ENCODE data around the gene CHCHD1.
A peak's percentile ranks its signal among the peaks of the same experiment; 100 is the strongest.
"Not testable (repeated sequence)": the region's sequence is repeated elsewhere in the genome, so short reads cannot be mapped to it uniquely, and the experiment has no call there.

The CHCHD1 gene

GRCh38 chr10:73785721-73786511, 4.1 kb downstream of the CHCHD1 start:
- Histone ChIP-seq H3K4me1 (ENCODE audit: insufficient read depth, low read length) (peaks cover 10% of the 10 kb centered on the region), H3K9me3 (ENCODE audit: insufficient read depth, low read depth, low read length) (no peaks in the 10 kb centered on the region), H3K27ac (ENCODE audit: low read length) (no peak overlapping the region), H3K4me3 (ENCODE audit: low read length) (peak overlapping the region; percentile 91), H3K27me3 (ENCODE audit: insufficient read depth, low read length) (no peaks in the 10 kb centered on the region), H3K36me3 (ENCODE audit: insufficient read depth, low read depth, low read length) (peaks cover 15% of the 10 kb centered on the region), H3K9ac (ENCODE audit: low read depth, low read length) (peak overlapping the region; percentile 76; the same call in 1 of the 2 replicates)

DNA sequence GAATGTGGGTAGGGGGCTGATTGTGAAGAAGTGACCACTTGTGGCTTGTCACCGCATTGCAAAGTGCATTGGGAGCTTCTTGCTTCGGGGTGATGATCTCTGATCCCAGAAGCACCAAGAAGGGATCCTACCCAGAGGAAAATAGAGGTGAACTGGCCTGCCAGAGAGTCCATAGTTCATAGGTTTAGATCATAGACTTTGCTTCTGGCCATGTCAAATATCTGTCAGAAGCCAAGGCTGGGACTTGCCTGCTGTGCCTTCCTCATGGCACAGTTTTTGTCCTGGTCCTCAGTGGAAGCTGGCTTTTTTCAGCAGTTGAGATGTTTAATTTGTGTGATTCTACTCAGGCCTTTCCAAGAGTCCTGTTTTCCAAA, 4.7 kb downstream of the CHCHD1 start:
- peak overlapping the region; percentile 91 for H3K4me3 ChIP-seq (ENCODE audit: low read length)
- H3K36me3 ChIP-seq (ENCODE audit: insufficient read depth, low read depth, low read length): peaks cover 21% of the 10 kb centered on the region
- H3K4me1 ChIP-seq (ENCODE audit: insufficient read depth, low read length): peaks cover 10% of the 10 kb centered on the region
- no peaks in the 10 kb centered on the region for H3K27me3 ChIP-seq (ENCODE audit: insufficient read depth, low read length)
- peak overlapping the region; percentile 76; the same call in 1 of the 2 replicates for H3K9ac ChIP-seq (ENCODE audit: low read depth, low read length)
- no peak overlapping the region for H3K27ac ChIP-seq (ENCODE audit: low read length)
- H3K9me3 ChIP-seq (ENCODE audit: insufficient read depth, low read depth, low read length): no peaks in the 10 kb centered on the region

DNA sequence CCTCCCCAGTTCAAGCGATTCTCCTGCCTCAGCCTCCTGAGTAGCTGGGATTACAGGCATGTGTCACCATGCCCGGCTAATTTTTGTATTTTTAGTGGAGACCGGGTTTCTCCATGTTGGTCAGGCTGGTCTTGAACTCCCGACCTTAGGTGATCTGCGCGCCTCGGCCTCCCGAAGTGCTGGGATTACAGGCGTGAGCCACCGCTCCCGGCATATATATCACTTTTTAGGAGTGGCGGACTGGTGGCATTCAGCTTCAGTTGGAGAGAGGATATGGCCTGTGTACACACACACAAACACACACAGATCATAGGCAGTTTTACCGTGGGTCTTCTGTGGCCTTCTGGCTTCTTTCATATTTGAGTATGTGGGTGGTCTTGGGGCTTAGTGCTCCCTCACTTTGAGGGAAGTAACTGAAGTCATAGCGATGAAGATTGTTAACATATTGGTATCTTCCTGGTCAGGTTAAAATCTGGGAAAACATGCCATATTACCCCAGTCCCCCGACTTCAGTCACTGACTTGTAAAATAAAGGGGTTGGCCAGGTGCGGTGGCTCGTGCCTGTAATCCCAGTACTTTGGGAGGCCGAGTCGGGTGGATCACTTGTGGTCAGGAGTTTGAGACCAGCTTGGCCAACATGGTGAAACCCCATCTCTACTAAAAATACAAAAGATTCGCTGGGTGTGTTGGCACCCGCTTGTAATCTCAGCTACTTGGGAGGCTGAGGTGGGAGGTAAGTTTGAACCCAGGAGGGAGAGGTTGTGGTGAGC, 5.4 kb downstream of the CHCHD1 start:
- H3K9ac ChIP-seq (ENCODE audit: low read depth, low read length); H3K27me3 ChIP-seq (ENCODE audit: insufficient read depth, low read length); H3K4me1 ChIP-seq (ENCODE audit: insufficient read depth, low read length); H3K4me3 ChIP-seq (ENCODE audit: low read length); H3K27ac ChIP-seq (ENCODE audit: low read length); H3K9me3 ChIP-seq (ENCODE audit: insufficient read depth, low read depth, low read length): not testable (repeated sequence)
- peaks cover 28% of the 10 kb centered on the region for H3K36me3 ChIP-seq (ENCODE audit: insufficient read depth, low read depth, low read length)

- H3K27me3 ChIP-seq (ENCODE audit: insufficient read depth, low read length): no peaks in the 10 kb centered on the region
- H3K9me3 ChIP-seq (ENCODE audit: insufficient read depth, low read depth, low read length): no peaks in the 10 kb centered on the region
- no peak overlapping the region for H3K4me3 ChIP-seq (ENCODE audit: low read length)
- H3K36me3 ChIP-seq (ENCODE audit: insufficient read depth, low read depth, low read length): peaks cover 33% of the 10 kb centered on the region
- peaks cover 3% of the 10 kb centered on the region; the same call in 1 of the 2 replicates for H3K4me1 ChIP-seq (ENCODE audit: insufficient read depth, low read length)
- no peak overlapping the region for H3K9ac ChIP-seq (ENCODE audit: low read depth, low read length)
- H3K27ac ChIP-seq (ENCODE audit: low read length): no peak overlapping the region
Measured at GRCh38 chr10:73788864-73789658, 7.2 kb downstream of the CHCHD1 start.

DNA sequence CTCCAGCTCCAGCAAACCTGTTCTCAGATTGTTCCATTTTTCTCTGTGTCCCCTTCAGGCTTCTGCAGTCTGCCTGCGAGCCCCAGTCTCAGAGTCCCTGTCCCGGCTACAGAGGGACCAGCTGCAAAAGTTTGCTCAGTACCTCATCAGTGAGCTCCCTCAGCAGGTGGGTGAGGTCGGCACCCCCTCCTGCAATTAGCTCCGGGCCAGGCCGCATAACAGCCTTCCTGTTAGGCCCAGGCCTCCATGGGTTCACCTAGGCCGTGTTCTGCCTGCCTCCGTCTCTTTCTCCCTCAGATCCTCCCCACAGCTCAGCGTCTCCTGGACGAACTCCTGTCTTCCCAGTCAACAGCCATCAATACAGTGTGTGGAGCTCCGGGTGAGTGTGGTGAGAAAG, 7.8 kb downstream of the CHCHD1 start:
- Histone ChIP-seq H3K4me1 (ENCODE audit: insufficient read depth, low read length) (peaks cover 3% of the 10 kb centered on the region; the same call in 1 of the 2 replicates), H3K4me3 (ENCODE audit: low read length) (no peak overlapping the region), H3K9me3 (ENCODE audit: insufficient read depth, low read depth, low read length) (no peaks in the 10 kb centered on the region), H3K36me3 (ENCODE audit: insufficient read depth, low read depth, low read length) (peaks cover 39% of the 10 kb centered on the region), H3K27me3 (ENCODE audit: insufficient read depth, low read length) (no peaks in the 10 kb centered on the region), H3K27ac (ENCODE audit: low read length) (no peak overlapping the region), H3K9ac (ENCODE audit: low read depth, low read length) (no peak overlapping the region)

DNA sequence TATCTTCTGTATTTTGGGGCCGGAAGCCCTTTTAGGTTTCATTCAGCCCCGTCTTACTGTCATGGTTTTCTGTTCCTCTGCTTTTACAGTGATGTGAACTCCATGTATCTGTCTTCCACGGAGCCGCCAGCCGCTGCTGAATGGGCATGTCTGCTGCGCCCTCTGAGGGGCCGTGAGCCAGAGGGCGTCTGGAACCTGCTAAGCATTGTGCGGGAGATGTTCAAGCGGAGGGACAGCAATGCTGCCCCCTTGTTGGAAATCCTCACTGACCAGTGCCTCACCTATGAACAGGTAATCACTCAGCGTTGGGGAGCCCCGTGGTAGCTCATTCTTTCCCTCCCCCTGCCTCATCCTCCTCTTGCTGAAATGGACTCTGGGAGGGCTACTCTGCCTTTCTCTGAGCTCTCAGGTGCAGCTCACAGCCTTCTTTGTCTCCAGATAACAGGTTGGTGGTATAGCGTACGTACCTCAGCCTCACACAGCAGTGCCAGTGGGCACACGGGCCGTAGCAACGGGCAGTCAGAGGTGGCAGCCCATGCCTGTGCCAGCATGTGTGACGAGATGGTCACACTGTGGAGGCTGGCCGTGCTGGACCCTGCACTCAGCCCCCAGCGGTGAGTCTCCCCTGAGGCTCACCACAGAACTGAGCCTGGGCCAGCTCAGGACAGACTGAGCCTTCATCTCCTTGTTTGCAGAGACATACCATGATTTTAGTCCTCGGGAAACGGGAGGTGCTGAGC, 9.2 kb downstream of the CHCHD1 start:
- no peak overlapping the region for H3K27ac ChIP-seq (ENCODE audit: low read length)
- H3K4me1 ChIP-seq (ENCODE audit: insufficient read depth, low read length): peaks cover 3% of the 10 kb centered on the region; the same call in 1 of the 2 replicates
- no peak overlapping the region for H3K9ac ChIP-seq (ENCODE audit: low read depth, low read length)
- no peaks in the 10 kb centered on the region for H3K27me3 ChIP-seq (ENCODE audit: insufficient read depth, low read length)
- H3K4me3 ChIP-seq (ENCODE audit: low read length): no peak overlapping the region
- peaks cover 51% of the 10 kb centered on the region for H3K36me3 ChIP-seq (ENCODE audit: insufficient read depth, low read depth, low read length)
- H3K9me3 ChIP-seq (ENCODE audit: insufficient read depth, low read depth, low read length): no peaks in the 10 kb centered on the region

DNA sequence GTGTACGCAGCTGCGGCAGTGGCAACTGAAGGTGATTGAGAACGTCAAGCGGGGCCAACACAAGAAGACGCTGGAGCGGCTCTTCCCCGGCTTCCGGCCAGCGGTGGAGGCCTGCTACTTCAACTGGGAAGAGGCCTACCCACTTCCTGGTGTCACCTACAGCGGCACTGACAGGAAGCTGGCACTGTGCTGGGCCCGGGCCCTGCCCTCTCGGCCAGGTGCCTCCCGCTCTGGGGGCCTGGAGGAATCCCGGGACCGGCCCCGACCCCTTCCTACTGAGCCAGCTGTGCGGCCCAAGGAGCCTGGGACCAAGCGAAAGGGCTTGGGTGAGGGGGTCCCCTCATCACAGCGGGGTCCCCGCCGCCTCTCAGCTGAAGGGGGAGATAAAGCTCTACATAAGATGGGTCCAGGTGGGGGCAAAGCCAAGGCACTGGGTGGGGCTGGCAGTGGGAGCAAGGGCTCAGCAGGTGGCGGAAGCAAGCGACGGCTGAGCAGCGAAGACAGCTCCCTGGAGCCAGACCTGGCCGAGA, 10.1 kb downstream of the CHCHD1 start:
- Histone ChIP-seq H3K9me3 (ENCODE audit: insufficient read depth, low read depth, low read length) (no peaks in the 10 kb centered on the region), H3K4me3 (ENCODE audit: low read length) (no peak overlapping the region), H3K27me3 (ENCODE audit: insufficient read depth, low read length) (no peaks in the 10 kb centered on the region), H3K4me1 (ENCODE audit: insufficient read depth, low read length) (no peaks in the 10 kb centered on the region), H3K27ac (ENCODE audit: low read length) (no peak overlapping the region), H3K9ac (ENCODE audit: low read depth, low read length) (no peak overlapping the region), H3K36me3 (ENCODE audit: insufficient read depth, low read depth, low read length) (peaks cover 59% of the 10 kb centered on the region)

DNA sequence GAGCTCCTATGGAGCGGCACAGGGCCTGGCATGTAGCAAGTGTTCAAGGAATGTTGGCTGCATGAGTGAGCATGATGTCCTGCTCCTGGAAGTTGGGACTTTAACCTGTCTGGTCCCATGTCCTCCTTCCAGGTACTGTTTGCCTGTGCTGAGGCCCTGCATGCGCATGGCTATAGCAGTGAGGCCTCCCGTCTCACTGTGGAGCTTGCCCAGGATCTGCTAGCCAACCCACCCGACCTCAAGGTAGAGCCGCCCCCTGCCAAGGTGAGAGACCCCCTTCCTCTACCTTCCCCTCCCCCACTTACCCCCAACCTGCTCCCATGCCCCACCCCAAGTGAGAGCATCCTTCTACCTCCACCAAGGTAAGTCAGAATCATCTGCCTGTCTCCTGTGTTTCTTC, 11.6 kb downstream of the CHCHD1 start:
- Histone ChIP-seq H3K4me1 (ENCODE audit: insufficient read depth, low read length) (no peaks in the 10 kb centered on the region), H3K9ac (ENCODE audit: low read depth, low read length) (no peak overlapping the region), H3K9me3 (ENCODE audit: insufficient read depth, low read depth, low read length) (no peaks in the 10 kb centered on the region), H3K4me3 (ENCODE audit: low read length) (no peak overlapping the region), H3K27ac (ENCODE audit: low read length) (no peak overlapping the region), H3K27me3 (ENCODE audit: insufficient read depth, low read length) (no peaks in the 10 kb centered on the region), H3K36me3 (ENCODE audit: insufficient read depth, low read depth, low read length) (peaks cover 74% of the 10 kb centered on the region)

- not testable (repeated sequence) for H3K27me3 ChIP-seq (ENCODE audit: insufficient read depth, low read length); H3K9me3 ChIP-seq (ENCODE audit: insufficient read depth, low read depth, low read length)
- H3K36me3 ChIP-seq (ENCODE audit: insufficient read depth, low read depth, low read length): peaks cover 81% of the 10 kb centered on the region
Measured at GRCh38 chr10:73795491-73795890, 13.6 kb downstream of the CHCHD1 start.

DNA sequence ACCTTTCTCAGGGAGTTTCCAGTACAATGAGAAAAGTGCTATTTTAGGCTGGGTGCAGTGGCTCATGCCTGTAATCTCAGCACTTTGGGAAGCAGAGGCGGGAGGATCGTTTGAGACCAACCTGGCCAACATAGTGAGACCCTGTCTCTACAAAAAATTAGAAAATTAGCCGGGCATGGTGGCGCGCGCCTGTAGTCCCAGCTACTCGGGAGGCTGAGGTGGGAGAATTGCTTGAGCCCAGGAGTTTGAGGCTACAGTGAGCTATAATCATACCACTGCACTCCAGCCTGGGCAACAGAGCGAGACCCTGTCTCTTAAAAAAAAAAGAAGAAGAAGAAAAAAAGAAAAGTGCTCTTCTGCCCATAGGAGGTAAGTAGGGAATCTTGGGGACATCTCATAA, 14.2 kb downstream of the CHCHD1 start:
- not testable (repeated sequence) for H3K9me3 ChIP-seq (ENCODE audit: insufficient read depth, low read depth, low read length); H3K27me3 ChIP-seq (ENCODE audit: insufficient read depth, low read length); H3K4me3 ChIP-seq (ENCODE audit: low read length); H3K9ac ChIP-seq (ENCODE audit: low read depth, low read length); H3K4me1 ChIP-seq (ENCODE audit: insufficient read depth, low read length); H3K27ac ChIP-seq (ENCODE audit: low read length)
- H3K36me3 ChIP-seq (ENCODE audit: insufficient read depth, low read depth, low read length): peaks cover 79% of the 10 kb centered on the region

More at GRCh38 chr10:73795491-73795890, 13.6 kb downstream of the CHCHD1 start:
- not testable (repeated sequence) for H3K27ac ChIP-seq (ENCODE audit: low read length); H3K9ac ChIP-seq (ENCODE audit: low read depth, low read length); H3K4me1 ChIP-seq (ENCODE audit: insufficient read depth, low read length); H3K4me3 ChIP-seq (ENCODE audit: low read length)

- Histone ChIP-seq H3K36me3 (ENCODE audit: insufficient read depth, low read depth, low read length) (peaks cover 79% of the 10 kb centered on the region), H3K27ac (ENCODE audit: low read length) (no peak overlapping the region), H3K4me3 (ENCODE audit: low read length) (no peak overlapping the region), H3K9ac (ENCODE audit: low read depth, low read length) (no peak overlapping the region), H3K27me3 (ENCODE audit: insufficient read depth, low read length) (no peaks in the 10 kb centered on the region), H3K9me3 (ENCODE audit: insufficient read depth, low read depth, low read length) (no peaks in the 10 kb centered on the region), H3K4me1 (ENCODE audit: insufficient read depth, low read length) (no peaks in the 10 kb centered on the region)
Measured at GRCh38 chr10:73796766-73797165, 14.9 kb downstream of the CHCHD1 start.

All from iPS-20b (cell line).